Mesothelial cell of epicardium (in vitro differentiated cells): ENCODE results near the gene MYLK4. TPM values are rescaled to one million over a fixed set of nuclear protein-coding genes. Genes with fewer than 3 reads are reported as not detected.

Experiments used
- DNase-seq, 2 experiments: peaks; one replicate each; pipeline ENCODE4 v3.0.0; 2021; ENCODE audit warnings: low spot score in 2 of 2; ENCODE audit not compliant: unreplicated experiment in 2 of 2
- H3K27ac Mint-ChIP-seq: 2 replicates; pipeline ENCODE4 v1.8.0; 2021; ENCODE audit warnings: mixed read lengths
- H3K27me3 Mint-ChIP-seq: 2 replicates; pipeline ENCODE4 v1.8.0; 2021; ENCODE audit warnings: low read depth, mixed read lengths
- H3K36me3 Mint-ChIP-seq: 2 replicates; pipeline ENCODE4 v1.8.0; 2021; ENCODE audit warnings: mixed read lengths
- H3K4me1 Mint-ChIP-seq: 2 replicates; pipeline ENCODE4 v1.8.0; 2021; ENCODE audit warnings: mixed read lengths
- H3K4me3 Mint-ChIP-seq: 2 replicates; pipeline ENCODE4 v1.8.0; 2021; ENCODE audit warnings: mild to moderate bottlenecking, moderate library complexity, mixed read lengths
- H3K9me3 Mint-ChIP-seq: 2 replicates; pipeline ENCODE4 v1.8.0; 2021; ENCODE audit warnings: mixed read lengths
- CTCF ChIP-seq: fragments of 200-600 bp; sonication (generic); IDR thresholded peaks from one replicate; pipeline ENCODE4 v1.5.0; 2021; ENCODE audit warnings: antibody characterized with exemption; ENCODE audit not compliant: unreplicated experiment
- total RNA-seq: library from RNA; stranded (reverse); gene quantifications from 3 replicates; pipeline ENCODE4 v1.2.1, GENCODE V29; 2021

The MYLK4 gene
- total RNA-seq, 1 donor from 2014 or later: 0.89 TPM

GRCh38 chr6:2625581-2625980 lies 125.1 kb downstream of the MYLK4 start:
- H3K36me3 Mint-ChIP-seq: no peaks in the 10 kb centered on the region
- peak overlapping the region; percentile 31 for H3K27ac Mint-ChIP-seq
- no peaks in the 10 kb centered on the region for H3K27me3 Mint-ChIP-seq
- H3K4me1 Mint-ChIP-seq: peaks cover 23% of the 10 kb centered on the region
- no peak overlapping the region for H3K4me3 Mint-ChIP-seq
- DNase-seq: no peak
- no peaks in the 10 kb centered on the region for H3K9me3 Mint-ChIP-seq
- TF ChIP-seq CTCF: no peak

- peaks cover 23% of the 10 kb centered on the region for H3K4me1 Mint-ChIP-seq
- TF ChIP-seq CTCF: no peak
- H3K36me3 Mint-ChIP-seq: no peaks in the 10 kb centered on the region
- DNase-seq: no peak
- no peaks in the 10 kb centered on the region for H3K9me3 Mint-ChIP-seq
- H3K27me3 Mint-ChIP-seq: peaks cover 9% of the 10 kb centered on the region
- H3K4me3 Mint-ChIP-seq: no peak overlapping the region
- H3K27ac Mint-ChIP-seq: peak overlapping the region; percentile 19
These were observed 126.5 kb downstream of the MYLK4 start for GRCh38 chr6:2624177-2624576.

GRCh38 chr6:2623295-2623694 lies 127.4 kb downstream of the MYLK4 start:
- no peaks in the 10 kb centered on the region for H3K36me3 Mint-ChIP-seq
- peaks cover 23% of the 10 kb centered on the region for H3K4me1 Mint-ChIP-seq
- TF ChIP-seq CTCF: no peak
- no peaks in the 10 kb centered on the region for H3K9me3 Mint-ChIP-seq
- no peak for DNase-seq
- peaks cover 12% of the 10 kb centered on the region for H3K27me3 Mint-ChIP-seq
- no peak overlapping the region for H3K27ac Mint-ChIP-seq
- no peak overlapping the region for H3K4me3 Mint-ChIP-seq

GRCh38 chr6:2622671-2623070 lies 128.1 kb downstream of the MYLK4 start:
- Mint-ChIP-seq H3K4me3 (no peak overlapping the region), H3K4me1 (peaks cover 24% of the 10 kb centered on the region), H3K36me3 (no peaks in the 10 kb centered on the region), H3K9me3 (no peaks in the 10 kb centered on the region), H3K27ac (no peak overlapping the region), H3K27me3 (peaks cover 12% of the 10 kb centered on the region)
- TF ChIP-seq CTCF: no peak
- DNase-seq: no peak

- H3K4me3 Mint-ChIP-seq: no peak overlapping the region
- H3K27me3 Mint-ChIP-seq: peaks cover 12% of the 10 kb centered on the region
- H3K27ac Mint-ChIP-seq: no peak overlapping the region
- no peaks in the 10 kb centered on the region for H3K36me3 Mint-ChIP-seq
- no peak for DNase-seq
- peaks cover 9% of the 10 kb centered on the region for H3K4me1 Mint-ChIP-seq
- TF ChIP-seq CTCF: no peak
- H3K9me3 Mint-ChIP-seq: no peaks in the 10 kb centered on the region
These were observed 131.1 kb downstream of the MYLK4 start for GRCh38 chr6:2619651-2620050.

- H3K4me3 Mint-ChIP-seq: no peak overlapping the region
- TF ChIP-seq CTCF: no peak
These were observed 133.0 kb downstream of the MYLK4 start for GRCh38 chr6:2617729-2618128.

More at GRCh38 chr6:2617729-2618128, 133.0 kb downstream of the MYLK4 start:
- H3K4me1 Mint-ChIP-seq: peaks cover 4% of the 10 kb centered on the region
- no peak for DNase-seq
- no peak overlapping the region for H3K27ac Mint-ChIP-seq
- H3K36me3 Mint-ChIP-seq: no peaks in the 10 kb centered on the region
- peaks cover 7% of the 10 kb centered on the region for H3K9me3 Mint-ChIP-seq
- H3K27me3 Mint-ChIP-seq: peaks cover 12% of the 10 kb centered on the region
